HG03066 (cell line): ENCODE measurements around the gene TAOK1.
"Not testable (repeated sequence)": the region's sequence is repeated elsewhere in the genome, so short reads cannot be mapped to it uniquely, and the experiment has no call there.

ENCODE experiments used
- ATAC-seq: cut with Tn5 transposase; IDR thresholded peaks from one replicate; pipeline ENCODE4 v1.9.1; 2021; ENCODE audit warnings: low read depth; ENCODE audit not compliant: unreplicated experiment

TAOK1 gene

GRCh38 chr17:29434550-29434949 is 44.4 kb downstream of the TAOK1 start:
- no peak for ATAC-seq

DNA sequence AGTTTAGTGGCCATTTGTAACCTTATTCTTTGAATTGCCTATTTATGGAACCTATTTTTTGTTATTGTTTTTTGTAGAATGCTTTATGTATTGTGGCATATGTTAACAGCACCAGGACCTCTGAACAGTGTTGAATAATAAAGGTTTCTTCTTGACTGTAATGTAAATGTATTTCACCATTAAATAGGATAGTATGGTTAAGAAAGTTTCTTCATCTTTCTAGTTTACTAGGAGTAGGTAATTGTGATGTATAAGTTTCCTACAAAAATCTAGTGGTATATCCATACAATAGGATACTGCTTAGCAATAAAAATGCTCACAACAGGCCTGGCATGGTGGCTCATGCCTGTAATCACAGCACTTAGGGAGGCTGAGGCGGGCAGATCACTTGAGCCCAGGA is 52.3 kb downstream of the TAOK1 start:
- no peak for ATAC-seq

DNA sequence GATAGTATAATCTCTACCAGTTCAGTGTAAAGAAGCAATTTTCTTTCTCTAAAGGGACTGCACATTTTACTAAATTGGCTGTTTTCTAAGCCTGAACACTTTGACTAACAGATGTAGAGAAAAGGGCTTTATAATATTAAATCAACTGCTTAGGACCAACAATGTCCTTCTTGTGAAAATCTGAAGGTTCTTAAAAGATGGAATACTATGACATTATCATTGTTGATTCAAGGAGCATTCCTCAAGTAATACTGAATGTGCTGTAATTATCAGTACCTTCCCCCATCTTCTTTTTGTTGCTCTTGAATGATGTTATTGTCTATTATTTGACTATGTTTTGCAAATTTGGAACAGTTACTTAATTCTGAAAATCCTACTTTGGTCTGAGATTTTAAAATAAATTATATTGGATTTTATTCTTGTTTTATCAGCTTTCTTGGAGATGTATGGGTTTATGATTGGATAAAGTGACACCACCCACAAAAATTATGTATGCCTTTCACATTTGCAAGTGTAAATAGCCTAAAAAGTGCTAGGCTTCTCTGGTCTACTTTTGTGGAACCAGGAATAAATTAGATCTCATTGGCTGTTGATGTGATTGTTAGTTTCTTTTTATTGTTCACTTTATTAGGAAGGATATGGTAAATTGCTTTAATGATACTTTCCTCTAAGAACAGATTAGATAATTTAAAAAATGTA is 53.0 kb downstream of the TAOK1 start:
- ATAC-seq: no peak

DNA sequence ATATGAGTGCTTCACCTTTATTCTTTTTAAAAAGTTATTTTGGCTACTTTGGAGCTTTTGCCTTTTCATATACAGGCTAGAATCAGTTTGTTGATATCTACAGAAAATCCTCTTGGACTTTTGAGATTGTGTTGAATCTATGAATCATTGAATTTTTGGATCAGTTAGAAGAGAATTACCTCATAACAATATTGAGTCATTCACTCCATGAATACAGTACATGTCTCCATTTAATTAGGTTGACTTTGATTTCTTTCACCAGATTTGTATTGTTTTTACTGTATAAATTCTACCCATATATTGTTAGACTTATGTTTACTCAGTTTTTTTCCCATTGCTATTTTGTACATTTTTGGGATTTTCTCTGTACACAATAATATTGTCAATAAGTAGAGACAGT is 54.4 kb downstream of the TAOK1 start:
- no peak for ATAC-seq

DNA sequence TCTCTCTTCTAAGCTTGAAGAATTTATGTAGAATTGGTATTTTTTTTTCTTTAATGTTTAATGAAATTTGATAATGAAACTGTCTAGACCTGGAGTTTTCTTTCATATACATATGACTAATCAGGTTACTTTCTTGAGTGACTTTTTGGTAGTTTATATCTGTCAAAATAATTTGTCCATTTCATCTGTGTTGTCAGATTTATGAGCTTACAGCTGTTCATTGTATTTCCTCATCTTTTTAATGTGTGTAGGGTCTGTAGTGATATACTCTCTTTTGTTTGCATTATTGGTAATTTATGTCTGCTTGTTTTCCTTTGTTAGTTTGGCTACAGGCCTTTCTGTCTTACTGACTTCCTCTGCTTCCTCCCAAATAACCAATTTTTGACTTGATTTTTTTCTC is 55.7 kb downstream of the TAOK1 start:
- no peak for ATAC-seq

- ATAC-seq: no peak
These were observed 59.9 kb downstream of the TAOK1 start for GRCh38 chr17:29449865-29450671.

DNA sequence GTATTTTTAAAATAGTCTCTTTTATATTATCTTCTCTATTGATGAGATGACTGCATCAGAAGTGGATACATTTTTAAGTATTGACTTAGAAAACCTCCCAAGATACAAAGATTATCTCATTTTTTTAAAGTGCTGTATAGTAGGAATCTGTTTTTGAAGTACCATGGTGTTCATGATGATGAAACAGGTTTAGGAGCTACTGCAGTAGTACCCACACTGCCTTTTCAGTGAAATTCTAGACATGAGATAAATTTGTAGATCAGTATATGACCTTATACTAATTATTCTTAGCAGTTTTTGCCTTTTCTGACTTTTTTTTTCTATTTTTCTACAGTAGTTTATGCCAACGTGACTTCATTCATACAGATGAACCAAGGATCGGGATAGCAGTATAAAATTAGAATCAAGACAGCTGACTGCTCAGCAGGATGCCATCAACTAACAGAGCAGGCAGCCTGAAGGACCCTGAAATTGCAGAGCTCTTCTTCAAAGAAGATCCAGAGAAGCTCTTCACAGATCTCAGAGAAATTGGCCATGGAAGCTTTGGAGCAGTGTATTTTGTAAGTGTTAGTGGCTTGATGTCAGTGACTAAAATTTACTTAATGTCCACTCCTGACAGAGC is 61.1 kb downstream of the TAOK1 start:
- ATAC-seq: no peak

DNA sequence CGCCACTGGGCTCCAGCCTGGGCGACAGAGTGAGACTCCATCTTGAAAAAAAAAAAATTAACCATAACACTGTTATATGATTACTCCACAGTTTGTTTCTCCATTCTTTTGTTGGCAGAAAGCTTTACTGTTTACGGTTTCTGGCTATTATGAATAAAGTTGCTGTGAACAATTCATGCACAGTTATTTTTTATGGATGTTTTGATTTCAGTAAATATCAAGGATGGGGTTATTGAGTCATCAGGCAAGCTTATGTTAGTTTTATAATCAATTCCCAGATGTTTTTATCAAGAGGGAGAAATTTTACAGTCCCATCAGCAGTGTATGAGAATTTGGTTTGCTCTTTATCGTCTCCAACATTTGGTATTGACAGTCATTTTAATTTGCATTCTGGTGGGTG is 67.9 kb downstream of the TAOK1 start:
- ATAC-seq: no peak

- no peak for ATAC-seq
These were observed 71.5 kb downstream of the TAOK1 start for GRCh38 chr17:29461483-29462206.

DNA sequence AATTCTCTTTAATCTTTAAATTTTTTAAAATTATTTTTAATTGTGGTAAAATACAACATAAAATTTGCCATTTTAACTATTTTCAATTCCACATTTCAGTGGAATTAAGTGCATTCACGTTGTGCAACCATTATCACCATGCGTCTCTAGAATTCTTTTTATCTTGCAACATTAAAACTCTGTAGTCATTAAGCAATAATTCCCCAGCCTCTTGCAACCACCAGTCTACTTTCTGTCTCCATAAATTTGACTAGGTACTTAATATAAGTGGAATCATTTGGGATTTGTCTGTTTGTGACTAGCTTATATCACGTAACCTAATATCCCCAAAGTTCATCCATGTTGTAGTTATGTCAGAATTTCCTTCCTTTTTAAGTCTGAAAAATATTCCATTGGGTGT is 79.1 kb downstream of the TAOK1 start:
- no peak for ATAC-seq

DNA sequence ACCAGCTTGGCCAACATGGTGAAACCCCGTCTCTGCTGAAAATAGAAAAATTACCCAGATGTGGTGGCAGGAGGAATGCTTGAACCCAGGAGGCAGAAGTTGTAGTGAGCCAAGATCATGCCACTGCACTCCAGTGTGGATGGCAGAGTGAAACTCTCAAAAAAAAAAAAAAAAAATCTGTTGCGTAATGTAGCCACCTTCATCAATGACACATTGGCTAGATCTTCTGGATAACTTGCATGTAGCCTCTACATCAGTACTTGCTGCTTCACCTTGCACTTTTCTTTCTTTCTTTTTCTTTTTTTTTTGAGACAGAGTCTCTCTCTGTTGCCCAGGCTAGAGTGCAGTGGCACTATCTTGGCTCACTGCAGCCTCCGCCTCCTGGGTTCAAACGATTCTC is 83.3 kb downstream of the TAOK1 start:
- ATAC-seq: not testable (repeated sequence)

DNA sequence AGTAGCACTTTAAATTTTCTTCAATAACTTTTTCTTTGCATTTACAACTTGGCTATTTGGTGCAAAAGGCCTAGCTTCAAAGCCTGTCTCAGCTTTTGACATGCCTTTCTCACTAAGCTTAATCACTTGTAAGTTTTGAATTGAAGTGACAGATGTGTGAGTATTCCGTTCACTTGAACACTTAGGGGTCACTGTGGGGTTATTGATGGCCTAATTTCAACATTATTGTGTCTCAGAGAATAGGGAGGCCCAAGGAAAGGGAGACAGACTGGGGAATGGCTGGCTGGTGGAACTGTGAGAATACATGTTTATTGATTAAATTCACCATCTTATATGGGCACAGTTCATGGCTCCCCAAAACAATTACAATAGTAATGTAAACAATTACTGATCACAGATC is 84.1 kb downstream of the TAOK1 start:
- no peak for ATAC-seq

DNA sequence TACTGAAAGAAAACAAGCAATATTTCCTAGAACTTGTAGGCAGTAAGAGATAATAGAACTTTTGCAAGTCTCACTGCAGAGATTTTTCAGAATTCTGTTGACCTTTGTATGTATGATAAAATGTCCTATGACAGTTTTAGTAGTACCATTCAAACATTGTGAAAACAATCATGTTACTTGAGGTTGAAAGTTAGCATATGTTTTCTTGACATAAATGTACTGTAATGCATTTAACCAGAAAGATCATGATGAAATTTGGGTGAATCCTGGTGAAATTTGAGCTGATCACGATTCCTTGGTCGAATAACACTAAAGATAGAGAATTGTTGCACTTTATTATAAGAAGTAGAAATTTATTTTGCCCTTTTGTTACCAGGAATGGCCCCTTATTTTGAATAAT is 85.7 kb downstream of the TAOK1 start:
- no peak for ATAC-seq

DNA sequence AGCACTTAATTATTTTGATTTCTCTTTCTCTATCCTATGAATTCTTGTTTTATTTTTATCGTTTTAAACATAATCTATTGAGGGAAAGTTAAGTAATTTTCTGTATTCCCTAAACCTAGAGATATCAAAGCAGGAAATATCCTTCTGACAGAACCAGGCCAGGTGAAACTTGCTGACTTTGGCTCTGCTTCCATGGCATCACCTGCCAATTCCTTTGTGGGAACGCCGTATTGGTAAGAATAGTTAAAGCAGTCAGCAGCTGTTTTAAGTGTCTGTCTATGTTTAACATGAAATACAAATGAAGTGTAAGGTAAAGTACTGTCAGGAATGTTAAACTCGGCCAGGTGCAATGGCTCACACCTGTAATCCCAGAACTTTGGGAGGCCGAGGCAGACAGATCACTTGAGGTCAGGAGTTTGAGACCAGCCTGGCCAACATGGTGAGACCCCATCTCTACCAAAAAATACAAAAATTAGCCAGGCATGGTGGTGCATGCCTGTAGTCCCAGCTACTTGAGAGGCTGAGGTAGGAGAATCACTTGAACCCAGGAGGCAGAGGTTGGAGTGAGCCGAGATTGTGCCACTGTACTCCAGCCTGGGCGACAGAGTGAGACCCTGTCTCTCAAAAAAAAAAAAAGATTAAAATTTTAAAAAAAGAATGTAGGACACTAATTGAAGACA is 90.2 kb downstream of the TAOK1 start:
- not testable (repeated sequence) for ATAC-seq

DNA sequence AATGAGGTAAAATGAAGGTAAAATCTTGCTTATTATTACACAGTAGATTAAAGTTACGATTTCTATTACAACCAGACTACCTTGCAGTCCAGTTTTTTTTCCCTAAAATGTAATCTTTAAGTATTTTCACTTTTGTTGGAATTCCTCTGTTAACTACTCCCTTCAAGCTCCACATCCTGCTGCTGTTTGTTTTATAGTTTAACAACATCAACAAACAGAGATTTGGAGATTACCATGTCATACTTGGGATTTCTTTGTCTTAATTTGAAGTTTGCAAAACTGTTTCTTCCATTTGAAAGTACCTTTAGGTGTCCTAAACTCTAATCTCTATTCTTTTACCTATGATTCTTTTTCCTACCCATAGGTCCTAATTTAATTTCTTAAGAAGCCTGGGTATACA is 93.3 kb downstream of the TAOK1 start:
- ATAC-seq: no peak

DNA sequence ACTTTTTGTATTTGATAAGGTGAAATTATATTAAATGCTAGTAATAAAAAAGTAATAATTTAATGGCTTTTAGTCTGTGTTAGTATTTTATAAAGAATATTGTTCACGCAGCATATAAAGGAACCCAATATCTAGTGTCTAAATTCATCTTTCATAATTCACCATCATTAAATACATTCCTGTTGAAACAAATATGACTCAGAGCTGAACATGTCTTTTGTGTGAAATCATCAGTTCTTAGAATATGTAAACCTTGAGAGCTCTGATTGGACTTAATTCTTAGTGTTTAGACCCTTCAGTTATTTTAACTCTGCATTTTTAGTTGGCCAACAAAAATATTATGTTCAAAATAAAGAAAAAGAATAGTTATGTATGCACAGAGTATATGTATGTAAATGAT is 104.8 kb downstream of the TAOK1 start:
- no peak for ATAC-seq

- ATAC-seq: no peak
These were observed 114.5 kb downstream of the TAOK1 start for GRCh38 chr17:29504711-29505110.

DNA sequence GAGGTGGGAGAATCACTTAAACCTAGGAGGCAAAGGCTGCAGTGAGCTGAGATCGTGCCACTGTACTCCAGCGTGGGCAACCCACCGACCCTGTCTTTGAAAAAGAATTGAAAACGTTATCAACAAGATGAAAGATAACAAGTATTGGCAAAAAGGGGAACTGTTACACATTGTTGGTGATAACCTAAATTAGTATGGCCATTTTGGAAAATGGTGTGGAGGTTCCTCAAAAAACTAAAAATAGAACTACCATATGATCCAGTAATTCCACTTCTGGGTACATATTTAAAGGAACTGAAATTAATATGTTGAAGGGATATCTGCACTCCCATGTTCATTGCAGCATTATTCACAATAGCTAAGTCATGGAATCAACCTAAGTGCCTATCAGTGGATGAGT is 115.7 kb downstream of the TAOK1 start:
- no peak for ATAC-seq

DNA sequence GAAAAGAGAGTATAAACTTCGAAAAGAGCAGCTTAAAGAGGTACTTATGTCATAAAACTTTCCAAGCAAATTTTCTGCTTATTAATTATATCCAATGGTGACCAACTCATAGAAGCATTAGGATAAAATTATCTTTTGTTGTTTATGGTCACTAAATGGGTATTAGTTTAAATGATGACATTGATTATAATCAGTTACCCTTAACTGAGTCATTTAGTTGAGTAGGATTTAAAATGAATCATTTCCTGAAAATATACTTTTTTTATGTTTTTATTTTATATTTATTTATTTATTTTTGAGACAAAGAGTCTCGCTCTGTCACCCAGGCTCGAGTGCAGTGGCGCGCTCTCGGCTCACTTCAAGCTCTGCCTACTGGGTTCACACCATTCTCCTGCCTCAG is 120.8 kb downstream of the TAOK1 start:
- no peak for ATAC-seq

- ATAC-seq: no peak
These were observed 124.6 kb downstream of the TAOK1 start for GRCh38 chr17:29514792-29515191.

DNA sequence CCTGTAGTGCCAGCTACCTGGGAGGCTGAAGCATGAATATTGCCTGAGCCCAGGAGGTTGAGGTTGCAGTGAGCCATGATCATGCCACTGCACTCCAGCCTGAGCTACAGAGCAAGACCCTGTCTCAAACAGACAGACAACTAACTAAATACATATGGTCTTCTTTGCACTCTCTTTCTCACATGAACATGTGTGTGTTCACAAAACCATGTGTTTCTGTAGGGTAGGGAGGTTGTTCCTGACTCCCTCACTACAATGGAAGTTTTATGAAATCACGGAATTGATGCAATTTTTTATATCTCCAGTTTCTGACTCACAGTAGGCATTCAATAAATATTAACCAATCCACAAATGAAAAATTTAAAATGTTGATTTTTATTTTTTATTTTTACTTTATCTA is 128.2 kb downstream of the TAOK1 start:
- ATAC-seq: no peak
